Urinary bladder (tissue), 4 donors: ENCODE measurements around the gene ABCF1. TPM values are rescaled to one million over a fixed set of nuclear protein-coding genes. Genes with fewer than 3 reads are reported as not detected.

ENCODE experiments used
- DNase-seq: peaks from one replicate; pipeline ENCODE4 v3.0.0-alpha.2; 2015; ENCODE audit errors: extremely low spot score
- H3K27ac ChIP-seq: one replicate; pipeline ENCODE4 v1.5.1; 2013; ENCODE audit warnings: low read depth, mild to moderate bottlenecking, moderate library complexity
- H3K36me3 ChIP-seq: one replicate; pipeline ENCODE4 v1.6.1; 2013; ENCODE audit warnings: mild to moderate bottlenecking, moderate library complexity; ENCODE audit not compliant: insufficient read depth
- H3K4me1 ChIP-seq: one replicate; pipeline ENCODE4 v1.6.1; 2013; ENCODE audit warnings: mild to moderate bottlenecking, moderate library complexity; ENCODE audit not compliant: insufficient read depth
- H3K4me3 ChIP-seq: one replicate; pipeline ENCODE4 v1.5.1; 2013; ENCODE audit warnings: low read depth, low read length
- WGBS: extraction: QIAGEN DNeasy Blood & Tissue Kit; methylation state at CpG from one replicate; pipeline ENCODE4 v1.1.7; 2013; 5-methylcytosine and 5-hydroxymethylcytosine counted together
- polyA plus RNA-seq: library from polyadenylated mRNA; stranded (reverse); fragments of 200-250 nt; gene quantifications from one replicate; pipeline ENCODE4 v1.2.3, GENCODE V29; 2013
- total RNA-seq: library from RNA; depleted of rRNA; stranded (reverse); fragments of >200 nt; gene quantifications from one replicate; pipeline ENCODE4 v1.2.3, GENCODE V29; 2014
- donor health status: healthy with polysubstance abuse.
- donor health status: healthy.

The ABCF1 gene
- total and polyA plus RNA-seq, 2 donors, result 16.0 to 42.8 TPM

- Histone ChIP-seq H3K4me1 (no peaks in the 10 kb centered on the region), H3K36me3 (peaks cover 2% of the 10 kb centered on the region), H3K4me3 (peak overlapping the region; percentile 89), H3K27ac (peak overlapping the region; percentile 100)
- WGBS, result under 1% methylated on average over 10 of the region's 10 CpGs
- peak; percentile 83 for DNase-seq
These were observed 44.1 kb downstream of the ABCF1 start for GRCh38 chr6:30615219-30615957.

GRCh38 chr6:30615958-30616810, 44.9 kb downstream of the ABCF1 start:
- H3K4me1 ChIP-seq, result no peaks in the 10 kb centered on the region
- DNase-seq, result no peak
- H3K36me3 ChIP-seq, result peaks cover 2% of the 10 kb centered on the region
- H3K27ac ChIP-seq, result peak overlapping the region; percentile 100
- under 1% methylated on average over 10 of the region's 10 CpGs for WGBS
- H3K4me3 ChIP-seq, result peak overlapping the region; percentile 89

- Histone ChIP-seq H3K4me1 (no peaks in the 10 kb centered on the region), H3K4me3 (peak within 1 kb of the TSS; percentile 89), H3K27ac (peak within 1 kb of the TSS; percentile 100), H3K36me3 (peaks cover 2% of the 10 kb centered on the region)
- DNase-seq, result peak; percentile 100
- WGBS, result under 1% methylated on average over 40 of the region's 40 CpGs
These were observed 45.7 kb downstream of the ABCF1 start, which contains the start of gene PPP1R10 for GRCh38 chr6:30616811-30617564. Gene PPP1R10 (minus strand): TSS chr6:30617243. CDS start chr6:30609944, 7,299 bp downstream.

GRCh38 chr6:30617565-30618269, 46.5 kb downstream of the ABCF1 start, which contains the start of gene MRPS18B:
Gene MRPS18B (plus strand): TSS chr6:30617840. CDS start chr6:30617866, 26 bp downstream.
- WGBS, result under 1% methylated on average over 34 of the region's 34 CpGs
- peak; percentile 97 for DNase-seq
- Histone ChIP-seq H3K4me3 (peak within 1 kb of the TSS; percentile 89), H3K4me1 (no peaks in the 10 kb centered on the region), H3K36me3 (peaks cover 2% of the 10 kb centered on the region), H3K27ac (peak within 1 kb of the TSS; percentile 100)

- DNase-seq, result no peak
- H3K27ac ChIP-seq, result peak overlapping the region; percentile 64
- 14% methylated on average over 8 of the region's 8 CpGs for WGBS
- H3K4me1 ChIP-seq, result no peaks in the 10 kb centered on the region
- peaks cover 2% of the 10 kb centered on the region for H3K36me3 ChIP-seq
- H3K4me3 ChIP-seq, result peak overlapping the region; percentile 48
These were observed 47.1 kb downstream of the ABCF1 start for GRCh38 chr6:30618270-30618797.

GRCh38 chr6:30619561-30619960, 48.3 kb downstream of the ABCF1 start:
- WGBS, result 96% methylated on average over 11 of the region's 11 CpGs
- no peaks in the 10 kb centered on the region for H3K4me1 ChIP-seq
- peaks cover 2% of the 10 kb centered on the region for H3K36me3 ChIP-seq
- H3K4me3 ChIP-seq, result no peak overlapping the region
- no peak overlapping the region for H3K27ac ChIP-seq
- DNase-seq, result no peak

- H3K36me3 ChIP-seq, result no peaks in the 10 kb centered on the region
- 96% methylated on average over 8 of the region's 8 CpGs for WGBS
- H3K4me3 ChIP-seq, result no peak overlapping the region
- no peak overlapping the region for H3K27ac ChIP-seq
- H3K4me1 ChIP-seq, result no peaks in the 10 kb centered on the region
- no peak for DNase-seq
These were observed 54.3 kb downstream of the ABCF1 start for GRCh38 chr6:30625511-30625910.

- no peaks in the 10 kb centered on the region for H3K4me1 ChIP-seq
- H3K36me3 ChIP-seq, result no peaks in the 10 kb centered on the region
- peak within 1 kb of the TSS; percentile 46 for H3K4me3 ChIP-seq
- 2% methylated on average over 36 of the region's 36 CpGs for WGBS
- peak within 1 kb of the TSS; percentile 79 for H3K27ac ChIP-seq
- peak; percentile 75 for DNase-seq
These were observed 55.5 kb downstream of the ABCF1 start, which contains the start of gene ATAT1 for GRCh38 chr6:30626484-30627366. Gene ATAT1 (plus strand): TSS chr6:30626874.

GRCh38 chr6:30635834-30636233, 64.6 kb downstream of the ABCF1 start:
- no peaks in the 10 kb centered on the region for H3K4me1 ChIP-seq
- no peak overlapping the region for H3K4me3 ChIP-seq
- no peaks in the 10 kb centered on the region for H3K36me3 ChIP-seq
- DNase-seq, result no peak
- 96% methylated on average over 3 of the region's 3 CpGs for WGBS
- no peak overlapping the region for H3K27ac ChIP-seq

- 88% methylated on average over 10 of the region's 10 CpGs for WGBS
- Histone ChIP-seq H3K4me3 (no peak overlapping the region), H3K36me3 (no peaks in the 10 kb centered on the region), H3K4me1 (no peaks in the 10 kb centered on the region), H3K27ac (no peak overlapping the region)
- no peak for DNase-seq
These were observed 69.2 kb downstream of the ABCF1 start for GRCh38 chr6:30640481-30640880.

- Histone ChIP-seq H3K27ac (no peak overlapping the region), H3K4me3 (no peak overlapping the region), H3K4me1 (no peaks in the 10 kb centered on the region), H3K36me3 (no peaks in the 10 kb centered on the region)
- no peak for DNase-seq
- WGBS, result 82% methylated on average over 1 of the region's 1 CpG
These were observed 69.8 kb downstream of the ABCF1 start for GRCh38 chr6:30641048-30641447.
